Measurements from ENCODE around the gene FLII. TPM values are rescaled to one million over a fixed set of nuclear protein-coding genes. Genes with fewer than 3 reads are reported as not detected.

FLII gene
- total RNA-seq, 1 experiment from 2014 or later, result 264 TPM

- RAD21 ChIA-PET (ENCODE audit: low non-redundant PET in 1 of 2, low total read pairs in 2 of 2, uncharacterized antibody in 2 of 2, unreplicated experiment in 2 of 2), result no interaction called here
- no peak for DNase-seq (ENCODE audit: low read depth, low spot score)
- Histone ChIP-seq H3K4me2 (ENCODE audit: low read length) (no peak overlapping the region), H3K9me3 (ENCODE audit: control insufficient read depth in 1 of 2, insufficient read depth in 1 of 2, low read depth in 1 of 2, low read length in 2 of 2) (no peaks in the 10 kb centered on the region), H2AFZ (ENCODE audit: low read depth, low read length, poor library complexity, severe bottlenecking) (no peak overlapping the region), H3K9me2 (ENCODE audit: insufficient read depth) (no peaks in the 10 kb centered on the region), H3K9ac (ENCODE audit: low read length) (no peak overlapping the region), H3K4me3 (replicated peaks in 1 of 2; ENCODE audit: low read depth in 1 of 2, low read length in 2 of 2) (no peak overlapping the region), H4K20me1 (ENCODE audit: insufficient read depth) (no peaks in the 10 kb centered on the region), H3K36me3 (ENCODE audit: control insufficient read depth in 1 of 2, insufficient read depth in 2 of 2, low read length in 2 of 2) (no peaks in the 10 kb centered on the region; a peak in 1 of 4 replicates), H3K79me2 (ENCODE audit: insufficient read depth, low read length) (no peaks in the 10 kb centered on the region), H3K27ac (ENCODE audit: low read depth, low read length) (no peak overlapping the region), H3K27me3 (ENCODE audit: insufficient read depth, low read length) (no peaks in the 10 kb centered on the region), H3K4me1 (ENCODE audit: control insufficient read depth in 1 of 2, insufficient read depth in 2 of 2, low read length in 2 of 2) (peaks cover 0 to 13% of the 10 kb centered on the region in 2 experiments; a peak in 2 of 4 replicates)
- POLR2A ChIA-PET, result no interaction called here
- TF ChIP-seq SIN3A (IDR thresholded peaks at IDR 0.05; ENCODE audit: low read depth) (no peak), EZH2 (IDR thresholded peaks at IDR 0.05) (no peak)
- CTCF ChIA-PET, result no interaction called here
- intact Hi-C loops (cut with micrococcal nuclease), result no loop called here
- no peak for ATAC-seq
- BruUV-seq (replicated peaks), result no TSS peak
Measured at GRCh38 chr17:18233803-18234518, 24.6 kb downstream of the FLII start.

- H3K27me3 ChIP-seq (ENCODE audit: insufficient read depth, low read length), result no peaks in the 10 kb centered on the region
- TF ChIP-seq EGR1 (IDR thresholded peaks at IDR 0.05; ENCODE audit: low read depth) (no peak), CTCF (IDR thresholded peaks at IDR 0.05 in 2 of 3, conservative IDR thresholded peaks at IDR 0.05 in 1 of 3; ENCODE audit: borderline replicate concordance in 1 of 3, insufficient read depth in 1 of 3, low read depth in 2 of 3, low read length in 2 of 3) (no peak), CEBPB (IDR thresholded peaks at IDR 0.05; ENCODE audit: low read depth) (no peak), ZBTB33 (IDR thresholded peaks at IDR 0.05; ENCODE audit: extremely low read depth, insufficient replicate concordance, low read length) (no peak), MAX (IDR thresholded peaks at IDR 0.05) (no peak), FOSL1 (IDR thresholded peaks at IDR 0.05; ENCODE audit: low read depth) (no peak), ELF1 (IDR thresholded peaks at IDR 0.05; ENCODE audit: borderline replicate concordance, low read depth) (no peak)
- ChIA-PET POLR2A (no interaction called here), CTCF (no interaction called here), RAD21 (ENCODE audit: low non-redundant PET in 1 of 2, low total read pairs in 2 of 2, uncharacterized antibody in 2 of 2, unreplicated experiment in 2 of 2) (no interaction called here)
- no peaks in the 10 kb centered on the region for H3K36me3 ChIP-seq (ENCODE audit: control insufficient read depth in 1 of 2, insufficient read depth in 2 of 2, low read length in 2 of 2)
- no peaks in the 10 kb centered on the region for H3K9me2 ChIP-seq (ENCODE audit: insufficient read depth)
- no TSS peak for BruUV-seq (replicated peaks)
- intact Hi-C loops (cut with micrococcal nuclease), result no loop called here
- H3K4me2 ChIP-seq (ENCODE audit: low read length), result no peak overlapping the region
- H3K9me3 ChIP-seq (ENCODE audit: control insufficient read depth in 1 of 2, insufficient read depth in 1 of 2, low read depth in 1 of 2, low read length in 2 of 2), result no peaks in the 10 kb centered on the region
- no peak overlapping the region for H3K4me3 ChIP-seq (replicated peaks in 1 of 2; ENCODE audit: low read depth in 1 of 2, low read length in 2 of 2)
- H3K4me1 ChIP-seq (ENCODE audit: control insufficient read depth in 1 of 2, insufficient read depth in 2 of 2, low read length in 2 of 2), result peaks cover 8 to 19% of the 10 kb centered on the region in 2 experiments; a peak in 3 of 4 replicates
- DNase-seq (ENCODE audit: low read depth, low spot score) (no peak), ATAC-seq (no peak; the same call in 1 of the 2 replicates)
- H3K27ac ChIP-seq (ENCODE audit: low read depth, low read length), result no peak overlapping the region
- no peak overlapping the region for H3K9ac ChIP-seq (ENCODE audit: low read length)
- no peaks in the 10 kb centered on the region for H4K20me1 ChIP-seq (ENCODE audit: insufficient read depth)
- H3K79me2 ChIP-seq (ENCODE audit: insufficient read depth, low read length), result peaks cover 13% of the 10 kb centered on the region; the same call in 1 of the 2 replicates
- no peak overlapping the region for H2AFZ ChIP-seq (ENCODE audit: low read depth, low read length, poor library complexity, severe bottlenecking)
Measured at GRCh38 chr17:18231164-18231563, 27.4 kb downstream of the FLII start.

Data from HCT116 (cell line).